Right lobe of liver (tissue), 6 donors: ENCODE measurements around the gene C1QL3. TPM values are rescaled to one million over a fixed set of nuclear protein-coding genes. Genes with fewer than 3 reads are reported as not detected.

ENCODE experiments used
- ATAC-seq, 4 donors: fragments of 200-7000 bp; cut with Tn5 transposase; one replicate each; pipeline ENCODE4 v1.9.1; 2020; ENCODE audit warnings: mild to moderate bottlenecking in 4 of 4, moderate library complexity in 4 of 4
- DNase-seq, 3 donors: peaks; one replicate each; pipeline ENCODE4 v3.0.0-alpha.2; 2020
- H3K27ac ChIP-seq, 3 donors: fragments of 200-600 bp; one replicate each; pipeline ENCODE4 v1.8.0; 2022
- H3K27me3 ChIP-seq, 2 donors: fragments of 200-600 bp; one replicate each; pipeline ENCODE4 v1.8.0; 2022
- H3K36me3 ChIP-seq, 4 donors: fragments of 200-600 bp; sonication (generic) in 1 of 4; one replicate each; pipeline versions ENCODE4 v1.5.1 to v1.8.0; 2017 to 2022; ENCODE audit warnings: control low read depth in 1 of 4
- H3K4me1 ChIP-seq, 4 donors: fragments of 200-600 bp; sonication (generic) in 1 of 4; one replicate each; pipeline versions ENCODE4 v1.5.1 to v1.8.0; 2017 to 2022; ENCODE audit warnings: control low read depth in 1 of 4
- H3K4me3 ChIP-seq, 3 donors: fragments of 200-600 bp; one replicate each; pipeline ENCODE4 v1.8.0; 2022
- H3K9me3 ChIP-seq, 4 donors: fragments of 200-600 bp; sonication (generic) in 1 of 4; one replicate each; pipeline versions ENCODE4 v1.5.1 to v1.8.0; 2017 to 2022; ENCODE audit warnings: control low read depth in 1 of 4
- POLR2A ChIP-seq: fragments of 450-650 bp; IDR thresholded peaks from one replicate; pipeline ENCODE4 v1.6.1; 2017; ENCODE audit warnings: antibody characterized with exemption, mild to moderate bottlenecking
- WGBS: methylation state at CpG from one replicate; pipeline ENCODE4 v1.1.6; 2018; ENCODE audit warnings: low coverage, low lambda C conversion rate; ENCODE audit not compliant: insufficient coverage; ENCODE audit errors: missing lambda C conversion rate; 5-methylcytosine and 5-hydroxymethylcytosine counted together
- intact Hi-C, 2 donors: fragments of 100-400 bp; cut with DNase I; formaldehyde crosslinking; loops; one replicate each; pipeline versions ENCODE4 v1.11.2 to v1.14.1; 2022
- total RNA-seq, 6 experiments: library from RNA; depleted of rRNA in 2 of 6; stranded (reverse); fragments of >200 nt in 2 of 6; fragmentation: NEBNext Ultra II Directional in 3 of 6; extraction: Animal tissue kit (Norgen Biotek cat#: 25700) in 3 of 6; gene quantifications; one replicate each; pipeline versions ENCODE4 v1.1.0 to v1.2.4, GENCODE V29; 2016 to 2023
- TF ChIP-seq, protein P1 (sequence below), 4 donors: fragments of 200-600 bp in 3 of 4; fragments of 450-650 bp in 1 of 4; IDR thresholded peaks; one replicate each; pipeline versions ENCODE4 v1.5.1 to v1.8.0; 2016 to 2022; ENCODE audit warnings: antibody characterized with exemption in 4 of 4, mild to moderate bottlenecking in 2 of 4
- donor health status: DM: no; HTN: yes; CAD: no.
- donor health status: DM: no; HTN: no; CAD: no.
- donor health status: DM: no; HTN: no; CAD: no.
- donor health status: DM: no; HTN: yes; CAD: no.
- donor health status: DM: no; HTN: yes; CAD: no.

The C1QL3 gene
- total RNA-seq, 6 experiments from 2014 or later: not detected

DNA sequence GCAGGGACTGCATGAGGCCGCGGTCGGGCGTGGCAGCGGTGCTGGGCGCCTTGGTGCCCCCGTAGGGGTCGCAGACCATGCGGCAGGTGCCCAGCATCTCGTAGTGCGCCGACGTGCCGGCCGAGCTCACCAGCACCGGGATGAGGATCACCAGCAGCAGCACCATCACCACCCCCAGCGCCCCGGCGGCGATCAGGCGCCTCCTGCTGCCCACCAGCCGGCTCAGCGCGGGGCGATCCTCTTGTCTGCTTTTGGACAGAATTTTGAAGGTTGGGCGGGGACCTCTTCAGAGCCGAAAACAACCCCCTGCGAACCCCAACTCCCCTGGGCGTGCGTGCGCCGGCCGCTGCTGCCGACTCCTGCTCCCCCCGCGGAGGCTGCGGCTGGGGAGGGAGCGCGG is 779 bp downstream of the C1QL3 start:
- WGBS: no CpG with 5 or more reads among the region's 39 CpGs
- Histone ChIP-seq H3K4me3 (peak overlapping the region in 2 of 3 donors; percentile 6 to 29), H3K27me3 (peaks cover 0 to 6% of the 10 kb centered on the region in 2 donors), H3K9me3 (no peaks in the 10 kb centered on the region), H3K27ac (no peak overlapping the region), H3K36me3 (no peaks in the 10 kb centered on the region), H3K4me1 (peaks cover 0 to 11% (median 0%) of the 10 kb centered on the region in 4 donors)
- intact Hi-C loops: no loop called here
- ATAC-seq (peak; percentile 24 to 40 (median 32)), DNase-seq (peak in 1 of 3 donors; percentile 36)
- TF ChIP-seq, protein P1, sequence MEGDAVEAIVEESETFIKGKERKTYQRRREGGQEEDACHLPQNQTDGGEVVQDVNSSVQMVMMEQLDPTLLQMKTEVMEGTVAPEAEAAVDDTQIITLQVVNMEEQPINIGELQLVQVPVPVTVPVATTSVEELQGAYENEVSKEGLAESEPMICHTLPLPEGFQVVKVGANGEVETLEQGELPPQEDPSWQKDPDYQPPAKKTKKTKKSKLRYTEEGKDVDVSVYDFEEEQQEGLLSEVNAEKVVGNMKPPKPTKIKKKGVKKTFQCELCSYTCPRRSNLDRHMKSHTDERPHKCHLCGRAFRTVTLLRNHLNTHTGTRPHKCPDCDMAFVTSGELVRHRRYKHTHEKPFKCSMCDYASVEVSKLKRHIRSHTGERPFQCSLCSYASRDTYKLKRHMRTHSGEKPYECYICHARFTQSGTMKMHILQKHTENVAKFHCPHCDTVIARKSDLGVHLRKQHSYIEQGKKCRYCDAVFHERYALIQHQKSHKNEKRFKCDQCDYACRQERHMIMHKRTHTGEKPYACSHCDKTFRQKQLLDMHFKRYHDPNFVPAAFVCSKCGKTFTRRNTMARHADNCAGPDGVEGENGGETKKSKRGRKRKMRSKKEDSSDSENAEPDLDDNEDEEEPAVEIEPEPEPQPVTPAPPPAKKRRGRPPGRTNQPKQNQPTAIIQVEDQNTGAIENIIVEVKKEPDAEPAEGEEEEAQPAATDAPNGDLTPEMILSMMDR (IDR thresholded peaks at IDR 0.05): peak in 1 of 4 donors; percentile 8
- TF ChIP-seq POLR2A: no peak

- H3K36me3 ChIP-seq: no peaks in the 10 kb centered on the region
- H3K4me1 ChIP-seq: peaks cover 0 to 11% (median 0%) of the 10 kb centered on the region in 4 donors
- H3K9me3 ChIP-seq: no peaks in the 10 kb centered on the region
- no peak overlapping the region for H3K27ac ChIP-seq
- WGBS: 6% methylated on average over 20 of the region's 104 CpGs
- ATAC-seq (peak in 2 of 4 donors; percentile 17 to 31), DNase-seq (peak in 1 of 3 donors; percentile 19)
- TF ChIP-seq, protein P1 (IDR thresholded peaks at IDR 0.05): no peak
- TF ChIP-seq POLR2A: no peak
- intact Hi-C loops: no loop called here
- H3K27me3 ChIP-seq: peaks cover 0 to 6% of the 10 kb centered on the region in 2 donors
- H3K4me3 ChIP-seq: peak overlapping the region in 1 of 3 donors; percentile 29
These were observed 1.5 kb downstream of the C1QL3 start for GRCh38 chr10:16519908-16520861.

DNA sequence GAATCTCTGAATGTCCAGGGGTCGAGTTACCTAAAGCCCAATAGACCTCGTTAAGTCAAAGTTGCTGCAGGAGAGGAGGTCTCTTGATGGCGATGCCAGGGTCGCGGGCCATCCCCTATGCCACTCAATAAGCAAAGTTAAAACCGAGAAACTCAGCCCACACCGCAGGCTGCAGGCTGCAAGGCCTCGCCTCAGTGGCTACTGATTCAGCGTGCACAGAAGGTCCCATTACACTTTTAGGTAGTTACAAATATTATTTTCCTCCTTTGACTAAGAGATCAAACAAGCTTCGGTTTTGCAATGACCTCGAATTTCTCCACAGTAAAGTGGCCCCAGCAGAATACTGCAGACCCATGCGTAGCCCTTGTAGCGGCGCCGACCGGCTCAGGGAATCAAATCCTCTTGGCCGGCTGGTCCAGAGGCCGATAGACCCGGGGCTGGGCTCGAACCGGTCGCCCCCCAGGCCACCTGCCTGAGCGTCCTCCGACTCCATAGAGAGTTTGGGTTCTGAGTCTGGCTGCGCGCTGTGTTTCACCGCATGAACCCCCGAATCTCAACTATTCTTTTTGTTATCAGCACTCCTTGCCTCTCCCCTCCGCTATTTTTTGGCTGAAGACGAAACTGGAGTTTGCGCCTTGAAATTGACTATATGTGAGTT is 2.3 kb downstream of the C1QL3 start:
- peaks cover 0 to 11% (median 0%) of the 10 kb centered on the region in 4 donors for H3K4me1 ChIP-seq
- no peaks in the 10 kb centered on the region for H3K36me3 ChIP-seq
- peaks cover 0 to 6% of the 10 kb centered on the region in 2 donors for H3K27me3 ChIP-seq
- no peak for TF ChIP-seq POLR2A
- TF ChIP-seq, protein P1 (IDR thresholded peaks at IDR 0.05): no peak
- ATAC-seq: no peak
- intact Hi-C loops: no loop called here
- no peaks in the 10 kb centered on the region for H3K9me3 ChIP-seq
- 40% methylated on average over 15 of the region's 31 CpGs for WGBS
- H3K27ac ChIP-seq: no peak overlapping the region
- no peak overlapping the region for H3K4me3 ChIP-seq
- no peak for DNase-seq

- WGBS: 85% methylated on average over 4 of the region's 4 CpGs
- H3K4me1 ChIP-seq: peaks cover 0 to 11% (median 0%) of the 10 kb centered on the region in 4 donors
- no peak overlapping the region for H3K4me3 ChIP-seq
- TF ChIP-seq, protein P1 (IDR thresholded peaks at IDR 0.05): no peak
- TF ChIP-seq POLR2A: no peak
- H3K9me3 ChIP-seq: no peaks in the 10 kb centered on the region
- DNase-seq: no peak
- H3K27ac ChIP-seq: no peak overlapping the region
- peaks cover 0 to 6% of the 10 kb centered on the region in 2 donors for H3K27me3 ChIP-seq
- H3K36me3 ChIP-seq: no peaks in the 10 kb centered on the region
- ATAC-seq: no peak
- intact Hi-C loops: no loop called here
These were observed 2.9 kb downstream of the C1QL3 start for GRCh38 chr10:16518822-16519221.
